ENCODE data around the gene NPY5R. TPM values are rescaled to one million over a fixed set of nuclear protein-coding genes. Genes with fewer than 3 reads are reported as not detected.

Gene NPY5R
- total and polyA plus RNA-seq, 2 donors (not counting 1 experiment from before 2014, with no cell fraction given): not detected

DNA sequence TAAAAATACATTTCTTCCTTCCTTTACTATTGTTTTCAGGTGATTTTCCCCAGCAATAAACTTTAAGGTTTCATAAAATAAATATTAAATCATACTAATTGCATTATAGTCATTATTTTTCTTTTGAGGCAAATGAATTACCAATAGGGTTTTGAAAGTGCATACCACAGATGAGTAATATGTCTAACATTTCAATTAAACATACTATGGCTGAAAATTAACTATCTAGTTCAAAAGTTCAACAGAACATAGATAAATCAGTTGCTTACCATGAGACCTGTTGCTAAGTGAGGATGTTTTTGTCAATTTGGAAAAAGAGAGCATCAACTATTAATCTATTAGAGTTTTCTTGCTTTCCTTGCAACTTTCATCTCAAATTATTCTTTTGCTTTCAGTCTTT is 35.0 kb downstream of the NPY5R start:
- Mint-ChIP-seq H3K4me3 (no peak overlapping the region), H3K4me1 (no peaks in the 10 kb centered on the region), H3K9me3 (ENCODE audit: insufficient read depth) (no peaks in the 10 kb centered on the region), H3K27ac (no peak overlapping the region), H3K27me3 (peaks cover 15% of the 10 kb centered on the region)
- Histone ChIP-seq H3K79me2 (ENCODE audit: control insufficient read depth, insufficient read depth, low read length) (no peaks in the 10 kb centered on the region), H3K4me1 (ENCODE audit: control insufficient read depth in 2 of 2, insufficient read depth in 2 of 2, low read length in 2 of 2) (no peaks in the 10 kb centered on the region), H3K4me2 (replicated peaks; ENCODE audit: low read depth, low read length, poor library complexity, severe bottlenecking) (no peak overlapping the region), H3K9ac (ENCODE audit: low read length) (no peak overlapping the region), H3K4me3 (ENCODE audit: control extremely low read depth in 1 of 5, extremely low read depth in 1 of 5, insufficient read depth in 1 of 5, low read depth in 2 of 5, low read length in 4 of 5) (no peak overlapping the region), H3K27me3 (replicated peaks in 1 of 4; ENCODE audit: control extremely low read depth in 1 of 4, control insufficient read depth in 3 of 4, insufficient read depth in 4 of 4, low read length in 3 of 4) (no peaks in the 10 kb centered on the region), H3K36me3 (replicated peaks in 1 of 2; ENCODE audit: control extremely low read depth in 1 of 2, control insufficient read depth in 1 of 2, extremely low read depth in 1 of 2, insufficient read depth in 2 of 2, low read length in 1 of 2) (no peaks in the 10 kb centered on the region), H4K20me1 (ENCODE audit: control insufficient read depth, insufficient read depth, low read length, poor library complexity, severe bottlenecking) (no peaks in the 10 kb centered on the region), H3K27ac (ENCODE audit: low read length in 2 of 2) (no peak overlapping the region), H3K9me3 (ENCODE audit: control extremely low read depth in 1 of 3, control insufficient read depth in 2 of 3, insufficient read depth in 1 of 3, low read length in 2 of 3) (no peaks in the 10 kb centered on the region), H2AFZ (ENCODE audit: insufficient read depth, low read depth, low read length, poor library complexity, severe bottlenecking) (no peak overlapping the region)
- CTCF ChIA-PET: no interaction called here
- TF ChIP-seq, protein P1, sequence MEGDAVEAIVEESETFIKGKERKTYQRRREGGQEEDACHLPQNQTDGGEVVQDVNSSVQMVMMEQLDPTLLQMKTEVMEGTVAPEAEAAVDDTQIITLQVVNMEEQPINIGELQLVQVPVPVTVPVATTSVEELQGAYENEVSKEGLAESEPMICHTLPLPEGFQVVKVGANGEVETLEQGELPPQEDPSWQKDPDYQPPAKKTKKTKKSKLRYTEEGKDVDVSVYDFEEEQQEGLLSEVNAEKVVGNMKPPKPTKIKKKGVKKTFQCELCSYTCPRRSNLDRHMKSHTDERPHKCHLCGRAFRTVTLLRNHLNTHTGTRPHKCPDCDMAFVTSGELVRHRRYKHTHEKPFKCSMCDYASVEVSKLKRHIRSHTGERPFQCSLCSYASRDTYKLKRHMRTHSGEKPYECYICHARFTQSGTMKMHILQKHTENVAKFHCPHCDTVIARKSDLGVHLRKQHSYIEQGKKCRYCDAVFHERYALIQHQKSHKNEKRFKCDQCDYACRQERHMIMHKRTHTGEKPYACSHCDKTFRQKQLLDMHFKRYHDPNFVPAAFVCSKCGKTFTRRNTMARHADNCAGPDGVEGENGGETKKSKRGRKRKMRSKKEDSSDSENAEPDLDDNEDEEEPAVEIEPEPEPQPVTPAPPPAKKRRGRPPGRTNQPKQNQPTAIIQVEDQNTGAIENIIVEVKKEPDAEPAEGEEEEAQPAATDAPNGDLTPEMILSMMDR (IDR thresholded peaks at IDR 0.05): no peak
- no peak for TF ChIP-seq EZH2 (IDR thresholded peaks at IDR 0.05; ENCODE audit: borderline replicate concordance, insufficient read depth, low read depth, low read length, poor library complexity, severe bottlenecking)
- DNase-seq (no peak), ATAC-seq (ENCODE audit: low read depth) (no peak)
- POLR2A ChIA-PET: no interaction called here
- intact Hi-C loops (cut with micrococcal nuclease): no loop called here

DNA sequence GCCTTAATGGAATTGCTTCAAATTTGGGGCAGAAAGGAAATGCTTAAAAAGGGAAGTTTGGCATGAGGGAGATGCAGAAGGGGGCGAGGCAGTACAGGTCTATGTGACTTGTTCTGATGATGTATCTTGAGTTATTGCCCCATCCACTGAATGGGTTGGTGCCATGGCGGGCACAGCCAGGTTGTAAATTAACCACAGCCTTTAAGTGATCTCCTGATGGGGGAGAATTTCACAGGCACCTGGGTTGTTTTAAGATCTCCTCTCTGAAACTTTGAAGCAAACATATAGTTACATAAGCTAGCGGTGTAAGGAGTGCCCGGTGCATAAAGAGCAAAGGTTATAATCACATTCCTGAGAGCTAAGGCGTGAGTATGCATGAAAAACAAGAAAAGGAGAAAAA is 37.0 kb downstream of the NPY5R start:
- Histone ChIP-seq H3K9me3 (ENCODE audit: control extremely low read depth in 1 of 3, control insufficient read depth in 2 of 3, insufficient read depth in 1 of 3, low read length in 2 of 3) (no peaks in the 10 kb centered on the region), H3K9ac (ENCODE audit: low read length) (no peak overlapping the region), H3K27me3 (replicated peaks in 1 of 4; ENCODE audit: control extremely low read depth in 1 of 4, control insufficient read depth in 3 of 4, insufficient read depth in 4 of 4, low read length in 3 of 4) (no peaks in the 10 kb centered on the region), H3K4me1 (ENCODE audit: control insufficient read depth in 2 of 2, insufficient read depth in 2 of 2, low read length in 2 of 2) (no peaks in the 10 kb centered on the region), H3K36me3 (replicated peaks in 1 of 2; ENCODE audit: control extremely low read depth in 1 of 2, control insufficient read depth in 1 of 2, extremely low read depth in 1 of 2, insufficient read depth in 2 of 2, low read length in 1 of 2) (no peaks in the 10 kb centered on the region), H3K27ac (ENCODE audit: low read length in 2 of 2) (no peak overlapping the region), H2AFZ (ENCODE audit: insufficient read depth, low read depth, low read length, poor library complexity, severe bottlenecking) (no peak overlapping the region), H4K20me1 (ENCODE audit: control insufficient read depth, insufficient read depth, low read length, poor library complexity, severe bottlenecking) (no peaks in the 10 kb centered on the region), H3K4me2 (replicated peaks; ENCODE audit: low read depth, low read length, poor library complexity, severe bottlenecking) (no peak overlapping the region), H3K79me2 (ENCODE audit: control insufficient read depth, insufficient read depth, low read length) (no peaks in the 10 kb centered on the region), H3K4me3 (ENCODE audit: control extremely low read depth in 1 of 5, extremely low read depth in 1 of 5, insufficient read depth in 1 of 5, low read depth in 2 of 5, low read length in 4 of 5) (no peak overlapping the region)
- Mint-ChIP-seq H3K27ac (no peak overlapping the region), H3K4me1 (no peaks in the 10 kb centered on the region), H3K9me3 (ENCODE audit: insufficient read depth) (no peaks in the 10 kb centered on the region), H3K4me3 (no peak overlapping the region), H3K27me3 (peaks cover 15% of the 10 kb centered on the region)
- intact Hi-C loops (cut with micrococcal nuclease): no loop called here
- no peak for ATAC-seq (ENCODE audit: low read depth)
- no peak for TF ChIP-seq EZH2 (IDR thresholded peaks at IDR 0.05; ENCODE audit: borderline replicate concordance, insufficient read depth, low read depth, low read length, poor library complexity, severe bottlenecking)
- TF ChIP-seq, protein P1 (IDR thresholded peaks at IDR 0.05): no peak
- DNase-seq: no peak
- 17% methylated on average over 1 of the region's 5 CpGs for WGBS (ENCODE audit: insufficient coverage)
- ChIA-PET CTCF (no interaction called here), POLR2A (no interaction called here)

All from B cell (primary cell).